ENCODE results near the gene RFX1.

DNA sequence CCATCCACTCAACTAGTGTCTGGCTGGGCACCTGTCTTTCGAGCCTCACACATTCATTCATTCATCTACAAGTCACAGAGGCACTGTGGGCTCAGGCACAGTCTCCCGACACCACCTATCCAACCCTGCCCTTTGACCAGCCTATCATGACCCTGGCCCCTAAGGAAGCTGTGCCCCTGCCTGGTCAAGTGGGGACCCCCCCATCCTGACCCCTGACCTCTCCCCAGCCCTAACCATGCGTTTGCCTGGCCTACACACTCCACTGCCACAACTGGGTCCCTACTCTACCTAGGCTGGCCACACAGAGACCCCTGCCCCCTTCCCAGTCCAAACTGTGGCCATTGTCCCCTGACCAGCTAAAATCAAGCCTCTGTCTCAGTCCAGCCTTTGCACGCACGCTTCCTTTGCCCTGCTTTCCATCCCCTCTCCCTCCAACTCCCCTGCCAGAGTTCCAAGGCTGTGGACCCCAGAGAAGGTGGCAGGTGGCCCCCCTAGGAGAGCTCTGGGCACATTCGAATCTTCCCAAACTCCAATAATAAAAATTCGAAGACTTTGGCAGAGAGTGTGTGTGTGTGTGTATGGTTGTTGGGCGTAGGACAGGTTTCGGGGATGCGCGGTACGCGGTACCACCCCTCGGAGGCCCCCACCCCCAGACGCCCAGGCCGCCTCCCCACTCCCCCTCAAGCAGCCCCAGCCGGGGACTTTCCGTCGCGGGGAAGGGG, 25.0 kb upstream of the RFX1 start:
- TF ChIP-seq FOXP2 (optimal IDR thresholded peaks at IDR 0.05; ENCODE audit: borderline replicate concordance, extremely low read depth, extremely low read length, insufficient read depth) (no peak), POLR2AphosphoS5 (IDR thresholded peaks at IDR 0.05; ENCODE audit: low read depth, low read length) (no peak), TAF1 (IDR thresholded peaks at IDR 0.05; ENCODE audit: borderline replicate concordance, insufficient read depth, low read length) (no peak)
- TF ChIP-seq, protein P1, sequence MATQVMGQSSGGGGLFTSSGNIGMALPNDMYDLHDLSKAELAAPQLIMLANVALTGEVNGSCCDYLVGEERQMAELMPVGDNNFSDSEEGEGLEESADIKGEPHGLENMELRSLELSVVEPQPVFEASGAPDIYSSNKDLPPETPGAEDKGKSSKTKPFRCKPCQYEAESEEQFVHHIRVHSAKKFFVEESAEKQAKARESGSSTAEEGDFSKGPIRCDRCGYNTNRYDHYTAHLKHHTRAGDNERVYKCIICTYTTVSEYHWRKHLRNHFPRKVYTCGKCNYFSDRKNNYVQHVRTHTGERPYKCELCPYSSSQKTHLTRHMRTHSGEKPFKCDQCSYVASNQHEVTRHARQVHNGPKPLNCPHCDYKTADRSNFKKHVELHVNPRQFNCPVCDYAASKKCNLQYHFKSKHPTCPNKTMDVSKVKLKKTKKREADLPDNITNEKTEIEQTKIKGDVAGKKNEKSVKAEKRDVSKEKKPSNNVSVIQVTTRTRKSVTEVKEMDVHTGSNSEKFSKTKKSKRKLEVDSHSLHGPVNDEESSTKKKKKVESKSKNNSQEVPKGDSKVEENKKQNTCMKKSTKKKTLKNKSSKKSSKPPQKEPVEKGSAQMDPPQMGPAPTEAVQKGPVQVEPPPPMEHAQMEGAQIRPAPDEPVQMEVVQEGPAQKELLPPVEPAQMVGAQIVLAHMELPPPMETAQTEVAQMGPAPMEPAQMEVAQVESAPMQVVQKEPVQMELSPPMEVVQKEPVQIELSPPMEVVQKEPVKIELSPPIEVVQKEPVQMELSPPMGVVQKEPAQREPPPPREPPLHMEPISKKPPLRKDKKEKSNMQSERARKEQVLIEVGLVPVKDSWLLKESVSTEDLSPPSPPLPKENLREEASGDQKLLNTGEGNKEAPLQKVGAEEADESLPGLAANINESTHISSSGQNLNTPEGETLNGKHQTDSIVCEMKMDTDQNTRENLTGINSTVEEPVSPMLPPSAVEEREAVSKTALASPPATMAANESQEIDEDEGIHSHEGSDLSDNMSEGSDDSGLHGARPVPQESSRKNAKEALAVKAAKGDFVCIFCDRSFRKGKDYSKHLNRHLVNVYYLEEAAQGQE (IDR thresholded peaks at IDR 0.05; ENCODE audit: insufficient read depth in 1 of 2, low read depth in 2 of 2, low read length in 2 of 2): no peak

Data from PFSK-1 (cell line).